ENCODE results near the gene ADD1.

ADD1 gene

GRCh38 chr4:2860391-2861348 is 17.0 kb downstream of the ADD1 start:
- no peak for DNase-seq (ENCODE audit: low read depth)

GRCh38 chr4:2861631-2862436 is 18.2 kb downstream of the ADD1 start:
- DNase-seq (ENCODE audit: low read depth) = no peak

- DNase-seq (ENCODE audit: low read depth) = no peak
Observed at GRCh38 chr4:2862528-2862927, 18.9 kb downstream of the ADD1 start.

GRCh38 chr4:2863649-2864048 is 20.0 kb downstream of the ADD1 start:
- no peak for DNase-seq (ENCODE audit: low read depth)

GRCh38 chr4:2865196-2865780 is 21.6 kb downstream of the ADD1 start:
- DNase-seq (ENCODE audit: low read depth) = no peak

- DNase-seq (ENCODE audit: low read depth) = no peak
Observed at GRCh38 chr4:2866160-2866861, 22.7 kb downstream of the ADD1 start.

- DNase-seq (ENCODE audit: low read depth) = no peak
Observed at GRCh38 chr4:2866891-2867290, 23.2 kb downstream of the ADD1 start.

- no peak for DNase-seq (ENCODE audit: low read depth)
Observed at GRCh38 chr4:2867758-2868491, 24.3 kb downstream of the ADD1 start.

- DNase-seq (ENCODE audit: low read depth) = no peak
Observed at GRCh38 chr4:2868877-2869487, 25.3 kb downstream of the ADD1 start.

- no peak for DNase-seq (ENCODE audit: low read depth)
Observed at GRCh38 chr4:2869659-2870058, 26.0 kb downstream of the ADD1 start.

GRCh38 chr4:2870082-2870481 is 26.4 kb downstream of the ADD1 start:
- DNase-seq (ENCODE audit: low read depth) = no peak

GRCh38 chr4:2871466-2871865 is 27.8 kb downstream of the ADD1 start:
- DNase-seq (ENCODE audit: low read depth) = no peak

- no peak for DNase-seq (ENCODE audit: low read depth)
Observed at GRCh38 chr4:2871911-2872310, 28.3 kb downstream of the ADD1 start.

GRCh38 chr4:2873329-2873728 is 29.7 kb downstream of the ADD1 start:
- DNase-seq (ENCODE audit: low read depth) = no peak

- no peak for DNase-seq (ENCODE audit: low read depth)
Observed at GRCh38 chr4:2874861-2875260, 31.2 kb downstream of the ADD1 start.

GRCh38 chr4:2875556-2875955 is 31.9 kb downstream of the ADD1 start:
- no peak for DNase-seq (ENCODE audit: low read depth)

GRCh38 chr4:2878346-2878745 is 34.7 kb downstream of the ADD1 start:
- DNase-seq (ENCODE audit: low read depth) = no peak

- no peak for DNase-seq (ENCODE audit: low read depth)
Observed at GRCh38 chr4:2879026-2879425, 35.4 kb downstream of the ADD1 start.

GRCh38 chr4:2881431-2881830 is 37.8 kb downstream of the ADD1 start:
- DNase-seq (ENCODE audit: low read depth) = no peak

GRCh38 chr4:2882341-2882740 is 38.7 kb downstream of the ADD1 start:
- no peak for DNase-seq (ENCODE audit: low read depth)

- no peak for DNase-seq (ENCODE audit: low read depth)
Observed at GRCh38 chr4:2886161-2886560, 42.5 kb downstream of the ADD1 start.

All from stimulated activated CD8-positive, alpha-beta memory T cell treated with anti-CD3 and anti-CD28 coated beads, Interleukin-15, amount 100 ng/mL, for 24 hours (primary cell).